PC-3 (cell line): ENCODE results near the gene IGFBP1.

Source experiments
- EZH2 ChIP-seq: fragments of 300-600 bp; sonication (generic); IDR thresholded peaks from one replicate; pipeline ENCODE4 v1.6.1; 2017; ENCODE audit warnings: antibody characterized with exemption, mild to moderate bottlenecking, low read length; ENCODE audit not compliant: unreplicated experiment
- EZH2phosphoT487 ChIP-seq: fragments of 300-600 bp; sonication (generic); IDR thresholded peaks from 2 replicates; pipeline ENCODE4 v1.6.1; 2018; ENCODE audit warnings: mild to moderate bottlenecking, antibody characterized with exemption, low read length, borderline replicate concordance
- TF ChIP-seq, protein P1 (sequence below): fragments of 300-600 bp; sonication (generic); conservative IDR thresholded peaks from 2 replicates; pipeline ENCODE4 v1.5.1; 2017; ENCODE audit warnings: antibody characterized with exemption, low read depth, mild to moderate bottlenecking, low read length

GRCh38 chr7:45915606-45916005 is 27.3 kb downstream of the IGFBP1 start:
- TF ChIP-seq EZH2 = no peak
- TF ChIP-seq, protein P1, sequence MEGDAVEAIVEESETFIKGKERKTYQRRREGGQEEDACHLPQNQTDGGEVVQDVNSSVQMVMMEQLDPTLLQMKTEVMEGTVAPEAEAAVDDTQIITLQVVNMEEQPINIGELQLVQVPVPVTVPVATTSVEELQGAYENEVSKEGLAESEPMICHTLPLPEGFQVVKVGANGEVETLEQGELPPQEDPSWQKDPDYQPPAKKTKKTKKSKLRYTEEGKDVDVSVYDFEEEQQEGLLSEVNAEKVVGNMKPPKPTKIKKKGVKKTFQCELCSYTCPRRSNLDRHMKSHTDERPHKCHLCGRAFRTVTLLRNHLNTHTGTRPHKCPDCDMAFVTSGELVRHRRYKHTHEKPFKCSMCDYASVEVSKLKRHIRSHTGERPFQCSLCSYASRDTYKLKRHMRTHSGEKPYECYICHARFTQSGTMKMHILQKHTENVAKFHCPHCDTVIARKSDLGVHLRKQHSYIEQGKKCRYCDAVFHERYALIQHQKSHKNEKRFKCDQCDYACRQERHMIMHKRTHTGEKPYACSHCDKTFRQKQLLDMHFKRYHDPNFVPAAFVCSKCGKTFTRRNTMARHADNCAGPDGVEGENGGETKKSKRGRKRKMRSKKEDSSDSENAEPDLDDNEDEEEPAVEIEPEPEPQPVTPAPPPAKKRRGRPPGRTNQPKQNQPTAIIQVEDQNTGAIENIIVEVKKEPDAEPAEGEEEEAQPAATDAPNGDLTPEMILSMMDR = no peak
- TF ChIP-seq EZH2phosphoT487 = no peak
